Endothelial cell (in vitro differentiated cells): ENCODE data around the gene VEGFB. TPM values are rescaled to one million over a fixed set of nuclear protein-coding genes. Genes with fewer than 3 reads are reported as not detected.
A peak's percentile ranks its signal among the peaks of the same experiment; 100 is the strongest.

Experiments used
- DNase-seq: peaks from one replicate; pipeline ENCODE4 v3.0.0; 2021; ENCODE audit warnings: low spot score
- H3K27ac Mint-ChIP-seq: one replicate; pipeline ENCODE4 v1.8.0; 2021; ENCODE audit warnings: mixed read lengths, inconsistent platforms; ENCODE audit not compliant: unreplicated experiment
- H3K27me3 Mint-ChIP-seq: one replicate; pipeline ENCODE4 v1.8.0; 2021; ENCODE audit warnings: mild to moderate bottlenecking, moderate library complexity, mixed read lengths, inconsistent platforms; ENCODE audit not compliant: unreplicated experiment
- H3K36me3 Mint-ChIP-seq: one replicate; pipeline ENCODE4 v1.8.0; 2021; ENCODE audit warnings: mild to moderate bottlenecking, low read depth, mixed read lengths, inconsistent platforms; ENCODE audit not compliant: unreplicated experiment
- H3K4me1 Mint-ChIP-seq: one replicate; pipeline ENCODE4 v1.8.0; 2021; ENCODE audit warnings: mild to moderate bottlenecking, mixed read lengths, inconsistent platforms; ENCODE audit not compliant: unreplicated experiment
- H3K4me3 Mint-ChIP-seq: one replicate; pipeline ENCODE4 v1.8.0; 2021; ENCODE audit warnings: mild to moderate bottlenecking, mixed read lengths, inconsistent platforms; ENCODE audit not compliant: unreplicated experiment
- H3K9me3 Mint-ChIP-seq: one replicate; pipeline ENCODE4 v1.8.0; 2021; ENCODE audit warnings: mixed read lengths, inconsistent platforms; ENCODE audit not compliant: unreplicated experiment
- CTCF ChIP-seq: fragments of 200-600 bp; sonication (generic); IDR thresholded peaks from one replicate; pipeline ENCODE4 v1.5.0; 2021; ENCODE audit warnings: antibody characterized with exemption; ENCODE audit not compliant: unreplicated experiment
- total RNA-seq: library from RNA; stranded (reverse); fragmentation: NEBNext Ultra II Directional; extraction: Animal tissue kit (Norgen Biotek cat#: 25700); gene quantifications from one replicate; pipeline ENCODE4 v1.2.1, GENCODE V29; 2021; ENCODE audit not compliant: unreplicated experiment

Gene VEGFB
- total RNA-seq, 1 donor from 2014 or later, result 11.5 TPM

GRCh38 chr11:64234647-64235379 is 429 bp downstream of the VEGFB start:
- Mint-ChIP-seq H3K36me3 (peaks cover 5% of the 10 kb centered on the region), H3K27ac (no peak overlapping the region), H3K9me3 (no peaks in the 10 kb centered on the region), H3K4me3 (peak overlapping the region; percentile 83), H3K4me1 (peaks cover 7% of the 10 kb centered on the region), H3K27me3 (peaks cover 21% of the 10 kb centered on the region)
- no peak for DNase-seq
- TF ChIP-seq CTCF, result no peak

GRCh38 chr11:64235437-64236161 is 1.2 kb downstream of the VEGFB start:
- no peak overlapping the region for H3K27ac Mint-ChIP-seq
- no peak for DNase-seq
- no peak for TF ChIP-seq CTCF
- peaks cover 25% of the 10 kb centered on the region for H3K27me3 Mint-ChIP-seq
- peak overlapping the region; percentile 83 for H3K4me3 Mint-ChIP-seq
- H3K4me1 Mint-ChIP-seq, result peaks cover 11% of the 10 kb centered on the region
- peaks cover 5% of the 10 kb centered on the region for H3K36me3 Mint-ChIP-seq
- H3K9me3 Mint-ChIP-seq, result no peaks in the 10 kb centered on the region

DNA sequence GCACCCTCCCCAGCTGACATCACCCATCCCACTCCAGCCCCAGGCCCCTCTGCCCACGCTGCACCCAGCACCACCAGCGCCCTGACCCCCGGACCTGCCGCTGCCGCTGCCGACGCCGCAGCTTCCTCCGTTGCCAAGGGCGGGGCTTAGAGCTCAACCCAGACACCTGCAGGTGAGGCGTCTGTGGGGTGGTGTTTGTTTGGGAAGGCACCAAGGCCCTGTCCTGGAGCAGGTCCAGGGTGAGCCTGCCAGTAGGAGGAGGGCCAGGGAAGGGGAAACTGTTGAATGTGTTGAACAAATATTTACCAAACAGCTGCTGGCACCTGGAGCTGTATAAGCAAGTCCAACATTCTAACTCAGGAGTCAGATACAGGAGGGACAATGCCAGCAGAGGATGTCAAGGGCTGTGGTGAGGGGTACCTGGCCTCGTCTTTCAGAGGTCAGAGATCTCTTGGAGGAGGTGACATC is 3.1 kb downstream of the VEGFB start:
- peaks cover 23% of the 10 kb centered on the region for H3K27me3 Mint-ChIP-seq
- no peak overlapping the region for H3K27ac Mint-ChIP-seq
- H3K4me3 Mint-ChIP-seq, result no peak overlapping the region
- no peak for TF ChIP-seq CTCF
- H3K4me1 Mint-ChIP-seq, result peaks cover 11% of the 10 kb centered on the region
- no peak for DNase-seq
- H3K36me3 Mint-ChIP-seq, result peaks cover 5% of the 10 kb centered on the region
- no peaks in the 10 kb centered on the region for H3K9me3 Mint-ChIP-seq

GRCh38 chr11:64238076-64238475 is 3.7 kb downstream of the VEGFB start:
- Mint-ChIP-seq H3K4me3 (no peak overlapping the region), H3K9me3 (no peaks in the 10 kb centered on the region), H3K36me3 (peaks cover 5% of the 10 kb centered on the region), H3K4me1 (peaks cover 11% of the 10 kb centered on the region), H3K27me3 (peaks cover 26% of the 10 kb centered on the region), H3K27ac (no peak overlapping the region)
- DNase-seq, result no peak
- no peak for TF ChIP-seq CTCF

GRCh38 chr11:64238999-64239398 is 4.6 kb downstream of the VEGFB start:
- no peak for DNase-seq
- no peak overlapping the region for H3K4me3 Mint-ChIP-seq
- TF ChIP-seq CTCF, result no peak
- H3K27ac Mint-ChIP-seq, result peak overlapping the region; percentile 9
- H3K36me3 Mint-ChIP-seq, result peaks cover 11% of the 10 kb centered on the region
- H3K27me3 Mint-ChIP-seq, result peaks cover 25% of the 10 kb centered on the region
- peaks cover 11% of the 10 kb centered on the region for H3K4me1 Mint-ChIP-seq
- no peaks in the 10 kb centered on the region for H3K9me3 Mint-ChIP-seq
